Effector memory CD8-positive, alpha-beta T cell (primary cell): ENCODE data around the gene MGAT1.
"Not testable (repeated sequence)": the region's sequence is repeated elsewhere in the genome, so short reads cannot be mapped to it uniquely, and the experiment has no call there.

Experiments used
- ATAC-seq: fragments of 150-1000 bp; cut with Tn5 transposase; replicated peaks from 2 replicates; pipeline ENCODE4 v1.10.0; 2021; ENCODE audit warnings: mild to moderate bottlenecking, moderate library complexity
- DNase-seq, 3 experiments: peaks; one replicate each; pipeline ENCODE4 v3.0.0; 2021
- H3K27ac Mint-ChIP-seq, 2 donors: one replicate each; pipeline ENCODE4 v1.8.0; 2022; ENCODE audit warnings: mild to moderate bottlenecking in 2 of 2, mixed read lengths in 2 of 2, moderate library complexity in 2 of 2
- H3K27me3 Mint-ChIP-seq, 2 donors: one replicate each; pipeline ENCODE4 v1.8.0; 2022; ENCODE audit warnings: mixed read lengths in 2 of 2
- H3K36me3 Mint-ChIP-seq: one replicate; pipeline ENCODE4 v1.8.0; 2022; ENCODE audit warnings: mild to moderate bottlenecking, moderate library complexity, mixed read lengths; ENCODE audit not compliant: insufficient read depth
- H3K4me1 Mint-ChIP-seq, 2 donors: one replicate each; pipeline ENCODE4 v1.8.0; 2022; ENCODE audit warnings: low read depth in 2 of 2, mixed read lengths in 2 of 2
- H3K4me3 Mint-ChIP-seq, 2 donors: one replicate each; pipeline ENCODE4 v1.8.0; 2022; ENCODE audit warnings: mild to moderate bottlenecking in 2 of 2, mixed read lengths in 2 of 2, moderate library complexity in 2 of 2
- H3K9me3 Mint-ChIP-seq, 2 donors: one replicate each; pipeline ENCODE4 v1.8.0; 2022; ENCODE audit warnings: mixed read lengths in 2 of 2

Gene MGAT1

DNA sequence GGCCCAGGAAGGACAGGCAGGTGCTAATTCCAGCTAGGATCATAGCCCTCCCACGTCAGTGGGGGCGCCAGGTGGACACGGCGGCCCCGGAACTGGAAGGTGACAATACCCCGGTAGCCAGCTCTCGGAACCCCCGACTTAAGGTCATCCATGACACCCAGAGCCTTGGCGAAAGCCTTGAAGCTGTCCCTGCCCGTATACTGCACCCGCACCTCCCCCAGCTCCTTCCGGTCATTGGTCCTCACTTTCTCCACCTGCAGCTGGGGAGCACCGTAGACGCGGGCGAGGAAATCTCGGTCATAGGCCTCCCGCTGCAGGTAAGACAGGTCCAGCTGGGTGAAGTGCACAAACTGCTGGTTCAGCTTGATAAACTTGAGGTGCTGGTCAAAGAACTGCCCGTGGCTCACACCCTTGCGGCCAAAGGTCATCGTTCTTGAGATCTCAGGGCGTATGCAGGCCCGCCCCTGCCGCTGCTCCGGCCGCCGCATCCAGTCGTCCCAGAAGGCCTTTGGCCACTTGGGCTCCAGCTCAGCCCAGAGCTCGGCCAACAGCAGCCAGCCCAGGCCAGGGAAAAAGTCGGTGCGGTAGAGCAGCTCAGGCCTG lies 10.9 kb downstream of the MGAT1 start:
- no peak for ATAC-seq

DNA sequence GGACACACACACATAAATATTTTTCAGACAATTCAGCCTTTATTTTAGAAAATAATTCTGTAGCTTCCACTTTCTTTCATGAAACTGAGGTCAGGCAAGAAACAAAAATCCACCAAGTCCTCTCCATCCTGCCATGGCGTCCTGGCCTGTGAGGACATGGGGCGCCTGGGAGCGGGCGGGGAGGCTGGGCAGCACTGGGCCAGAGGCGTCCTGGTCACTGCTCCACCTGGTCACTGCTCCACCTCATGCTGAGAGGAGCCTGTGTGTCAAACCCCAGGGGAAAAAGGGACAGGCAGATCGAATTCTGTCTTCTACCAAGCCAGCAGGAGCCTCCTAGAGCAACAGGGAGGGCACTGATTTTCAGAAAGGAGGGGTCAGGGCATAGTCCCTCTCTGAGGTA lies 12.1 kb downstream of the MGAT1 start:
- no peak overlapping the region for H3K4me3 Mint-ChIP-seq
- H3K4me1 Mint-ChIP-seq, result peaks cover 49 to 51% of the 10 kb centered on the region in 2 donors
- H3K36me3 Mint-ChIP-seq, result peaks cover 66% of the 10 kb centered on the region
- no peak for ATAC-seq
- peak overlapping the region; percentile 33 to 54 for H3K27ac Mint-ChIP-seq
- H3K27me3 Mint-ChIP-seq, result no peaks in the 10 kb centered on the region
- no peak for DNase-seq
- H3K9me3 Mint-ChIP-seq, result no peaks in the 10 kb centered on the region

More for the DNA sequence above, 10.9 kb downstream of the MGAT1 start:
- Mint-ChIP-seq H3K9me3 (no peaks in the 10 kb centered on the region), H3K4me3 (no peak overlapping the region), H3K4me1 (peaks cover 48 to 53% of the 10 kb centered on the region in 2 donors), H3K27me3 (no peaks in the 10 kb centered on the region), H3K36me3 (peaks cover 64% of the 10 kb centered on the region), H3K27ac (no peak overlapping the region)
- DNase-seq, result no peak

DNA sequence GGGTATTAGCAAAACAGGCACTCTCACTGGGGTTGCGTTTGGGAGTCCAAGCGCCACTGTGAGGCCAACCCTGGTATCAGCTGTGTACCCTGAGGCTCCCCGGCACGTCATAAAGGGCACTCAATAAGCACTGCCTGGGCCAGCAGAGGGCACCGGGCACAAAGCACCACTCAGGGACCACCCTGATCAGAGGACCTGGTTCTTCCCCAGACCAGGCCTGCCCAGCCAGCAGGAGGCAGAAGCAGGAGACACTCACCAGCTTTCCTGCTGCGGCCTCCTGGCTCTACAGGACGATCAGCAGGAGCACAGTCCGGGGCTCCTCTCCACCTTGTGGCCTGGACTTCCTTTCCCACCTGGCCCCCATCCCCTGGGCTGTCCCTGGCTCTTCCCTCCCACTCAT lies 12.6 kb downstream of the MGAT1 start:
- Mint-ChIP-seq H3K36me3 (peaks cover 68% of the 10 kb centered on the region), H3K4me1 (peaks cover 46% of the 10 kb centered on the region in 2 donors)

DNA sequence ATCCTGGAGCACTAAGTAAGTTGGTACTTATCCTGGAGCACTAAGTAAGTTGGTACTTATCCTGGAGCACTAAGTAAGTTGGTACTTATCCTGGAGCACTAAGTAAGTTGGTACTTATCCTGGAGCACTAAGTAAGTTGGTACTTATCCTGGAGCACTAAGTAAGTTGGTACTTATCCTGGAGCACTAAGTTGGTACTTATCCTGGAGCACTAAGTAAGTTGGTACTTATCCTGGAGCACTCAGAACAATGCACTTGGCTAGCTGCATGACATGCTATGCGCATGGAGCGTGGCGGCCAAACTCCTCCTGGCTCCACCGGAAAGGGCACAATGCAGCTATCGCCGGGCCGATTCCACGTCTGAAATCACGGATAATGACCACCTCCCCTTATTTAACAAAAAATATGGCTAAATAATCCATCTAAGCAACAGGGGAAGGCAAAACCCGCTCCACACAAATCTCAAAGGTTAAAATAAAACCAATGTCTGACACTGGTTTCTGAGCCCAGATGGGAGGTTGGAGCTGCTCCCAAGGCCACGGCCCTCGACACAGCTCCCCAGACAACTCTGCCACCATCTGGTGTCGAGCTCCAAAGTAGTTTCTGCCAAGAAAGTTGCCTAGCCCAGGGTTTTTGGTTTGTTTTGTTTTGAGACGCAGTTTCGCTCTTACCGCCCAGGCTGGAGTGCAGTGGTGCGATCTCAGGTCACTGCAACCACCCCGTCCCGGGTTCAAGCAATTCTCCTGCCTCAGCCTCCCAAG lies 13.8 kb downstream of the MGAT1 start:
- DNase-seq, H3K27me3 Mint-ChIP-seq, H3K4me3 Mint-ChIP-seq, ATAC-seq, H3K9me3 Mint-ChIP-seq: not testable (repeated sequence)
- Mint-ChIP-seq H3K27ac (peak overlapping the region; percentile 65 to 90), H3K36me3 (peaks cover 57% of the 10 kb centered on the region), H3K4me1 (peaks cover 36 to 41% of the 10 kb centered on the region in 2 donors)

More for the DNA sequence above, 12.6 kb downstream of the MGAT1 start:
- Mint-ChIP-seq H3K27ac (peak overlapping the region; percentile 41 to 54), H3K4me3 (no peak overlapping the region), H3K27me3 (no peaks in the 10 kb centered on the region), H3K9me3 (no peaks in the 10 kb centered on the region)
- no peak for DNase-seq
- peak; percentile 69 for ATAC-seq

DNA sequence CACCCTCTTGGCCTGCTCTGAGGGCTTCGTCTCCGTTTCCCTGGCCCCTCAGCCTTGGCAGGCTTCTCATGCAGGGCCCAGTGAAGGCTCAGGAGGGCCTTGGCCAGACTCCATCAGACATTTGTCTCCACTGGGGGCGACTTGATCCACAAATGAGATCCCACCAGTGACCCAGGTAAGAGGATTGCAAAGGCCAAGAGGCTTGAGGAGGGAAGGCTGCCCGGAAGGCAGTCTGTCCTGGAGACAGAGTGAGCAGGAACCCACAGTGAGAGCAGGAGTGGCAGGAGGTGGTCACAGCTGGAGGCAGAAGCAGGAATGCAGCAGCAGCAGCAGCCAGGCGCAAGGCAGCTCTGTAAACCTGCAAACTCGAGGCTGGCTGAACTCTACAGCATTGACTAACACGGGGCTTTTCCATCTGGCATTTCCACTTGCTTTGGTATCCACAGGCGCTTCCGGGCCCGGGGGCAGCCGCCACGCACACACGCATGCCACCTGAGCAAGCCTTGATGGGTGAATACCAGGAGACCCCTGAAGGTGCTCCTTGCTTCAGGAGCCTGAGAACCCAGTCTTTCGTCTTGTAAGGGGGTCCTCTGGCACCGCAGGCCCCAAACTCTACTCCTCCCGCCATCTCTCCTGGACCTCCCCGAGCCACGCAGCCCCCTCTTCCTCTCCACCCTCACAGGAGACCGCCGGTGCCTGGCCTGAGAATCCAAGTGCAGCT lies 14.7 kb downstream of the MGAT1 start:
- ATAC-seq (no peak), DNase-seq (no peak)
- Mint-ChIP-seq H3K4me1 (peaks cover 27 to 38% of the 10 kb centered on the region in 2 donors), H3K27me3 (no peaks in the 10 kb centered on the region), H3K9me3 (no peaks in the 10 kb centered on the region), H3K4me3 (no peak overlapping the region), H3K27ac (peak overlapping the region; percentile 65 to 90), H3K36me3 (peaks cover 47% of the 10 kb centered on the region)

DNA sequence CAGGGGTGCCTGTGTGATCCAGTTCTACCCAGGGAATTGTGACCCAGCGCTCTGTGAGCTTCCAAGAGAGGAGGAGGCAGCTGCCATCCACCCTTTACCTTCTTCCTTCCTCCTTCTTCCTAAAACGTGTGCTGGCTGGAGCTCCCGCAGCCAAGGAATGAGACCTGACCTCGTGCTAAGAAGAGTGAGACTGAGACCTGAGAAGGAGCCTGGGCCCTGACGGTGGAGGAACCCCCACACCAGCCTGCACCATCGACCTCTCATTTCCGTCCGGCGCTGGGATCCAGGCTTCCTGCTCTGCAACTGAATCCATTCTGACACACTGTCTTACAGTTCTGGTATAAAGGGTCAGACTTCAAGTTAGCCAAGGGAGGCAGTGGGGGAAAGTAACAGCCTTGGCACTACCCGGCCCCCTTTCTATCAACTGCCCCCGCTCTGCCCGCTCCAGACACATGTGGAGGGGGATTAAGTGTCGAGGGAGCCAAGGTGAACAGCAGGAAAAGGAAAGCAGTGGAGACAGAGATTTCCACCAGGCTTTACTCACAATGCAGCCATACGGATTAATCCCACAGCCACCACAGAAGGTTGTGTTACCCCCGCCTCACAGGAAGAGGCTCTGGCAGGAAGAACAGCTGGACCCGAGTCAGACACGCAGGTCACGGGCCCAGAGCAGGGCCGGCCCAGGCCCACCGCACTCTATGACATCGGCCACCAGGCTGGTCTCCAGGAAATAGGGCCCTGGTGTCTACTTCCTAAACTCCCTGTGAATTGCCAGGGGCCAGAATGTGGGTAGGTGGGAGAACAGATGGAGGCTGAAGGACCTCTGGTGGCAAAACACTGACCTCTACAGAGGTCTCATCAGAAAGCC lies 15.8 kb downstream of the MGAT1 start:
- H3K27me3 Mint-ChIP-seq, result no peaks in the 10 kb centered on the region
- peak overlapping the region in 1 of 2 donors; percentile 38 for H3K4me3 Mint-ChIP-seq
- H3K9me3 Mint-ChIP-seq, result no peaks in the 10 kb centered on the region
- peaks cover 41% of the 10 kb centered on the region for H3K36me3 Mint-ChIP-seq
- ATAC-seq (no peak), DNase-seq (no peak)
- H3K27ac Mint-ChIP-seq, result peak overlapping the region; percentile 85 to 90
- H3K4me1 Mint-ChIP-seq, result peaks cover 26 to 42% of the 10 kb centered on the region in 2 donors

DNA sequence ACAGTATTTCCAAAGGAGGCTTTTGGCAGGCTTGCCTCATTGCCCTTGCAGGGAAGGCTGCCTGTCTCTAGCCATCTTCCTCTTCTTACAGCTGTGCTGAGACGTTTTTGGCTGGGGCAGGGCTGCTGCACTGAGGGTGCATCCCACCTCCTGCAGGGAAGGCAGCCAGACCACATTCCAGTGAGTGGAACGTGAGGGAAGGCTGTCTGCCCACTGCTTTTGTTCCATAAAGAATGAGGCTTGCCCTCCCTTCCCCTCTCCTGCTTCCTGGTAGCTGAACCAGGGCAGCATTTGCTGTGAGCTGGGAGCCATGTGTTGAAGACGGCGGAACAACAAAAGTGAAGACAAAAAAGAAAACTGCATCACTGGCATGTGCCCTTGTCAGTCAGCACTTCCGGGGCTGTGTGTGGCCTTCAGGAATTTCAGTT lies 16.8 kb downstream of the MGAT1 start:
- Mint-ChIP-seq H3K4me1 (peaks cover 26 to 38% of the 10 kb centered on the region in 2 donors), H3K36me3 (peaks cover 33% of the 10 kb centered on the region), H3K27ac (peak overlapping the region; percentile 85 to 90), H3K27me3 (no peaks in the 10 kb centered on the region), H3K9me3 (no peaks in the 10 kb centered on the region), H3K4me3 (no peak overlapping the region)
- ATAC-seq (no peak), DNase-seq (no peak)

DNA sequence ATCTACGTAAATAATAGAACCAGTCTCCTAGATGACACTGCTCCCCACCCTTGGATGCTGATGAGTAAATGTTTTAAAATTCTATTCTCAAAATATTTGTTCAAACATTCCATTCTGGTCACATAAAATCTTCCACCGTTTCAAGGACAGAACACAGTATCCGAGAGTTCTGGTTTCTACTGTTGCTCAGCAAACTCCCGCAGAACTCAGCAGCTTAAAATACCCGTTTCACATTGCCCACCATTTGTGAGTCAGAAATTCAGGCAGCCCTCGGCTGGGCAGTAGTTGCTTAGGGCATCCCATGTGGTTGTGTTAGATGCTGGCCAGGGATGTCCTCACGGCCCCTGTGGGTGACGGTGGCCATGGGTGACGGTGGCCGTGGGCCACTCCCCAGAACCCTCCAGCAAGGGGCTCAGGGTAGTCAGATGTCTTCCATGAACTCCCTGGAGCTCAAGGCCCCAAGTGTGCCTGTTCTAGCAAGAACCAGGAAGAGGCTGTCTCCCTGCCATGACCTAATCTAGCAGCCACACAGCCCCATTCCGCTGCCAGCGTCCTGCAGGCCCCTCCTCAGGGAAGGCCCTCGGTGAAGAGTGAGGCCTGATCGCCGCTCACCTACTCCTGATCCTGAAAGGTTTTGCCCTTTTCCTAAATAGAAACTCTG lies 17.4 kb downstream of the MGAT1 start:
- H3K4me1 Mint-ChIP-seq, result peaks cover 22 to 33% of the 10 kb centered on the region in 2 donors
- ATAC-seq (no peak), DNase-seq (no peak)
- H3K36me3 Mint-ChIP-seq, result peaks cover 31% of the 10 kb centered on the region
- no peak overlapping the region for H3K4me3 Mint-ChIP-seq
- no peaks in the 10 kb centered on the region for H3K27me3 Mint-ChIP-seq
- H3K27ac Mint-ChIP-seq, result peak overlapping the region; percentile 85 to 90
- H3K9me3 Mint-ChIP-seq, result no peaks in the 10 kb centered on the region

DNA sequence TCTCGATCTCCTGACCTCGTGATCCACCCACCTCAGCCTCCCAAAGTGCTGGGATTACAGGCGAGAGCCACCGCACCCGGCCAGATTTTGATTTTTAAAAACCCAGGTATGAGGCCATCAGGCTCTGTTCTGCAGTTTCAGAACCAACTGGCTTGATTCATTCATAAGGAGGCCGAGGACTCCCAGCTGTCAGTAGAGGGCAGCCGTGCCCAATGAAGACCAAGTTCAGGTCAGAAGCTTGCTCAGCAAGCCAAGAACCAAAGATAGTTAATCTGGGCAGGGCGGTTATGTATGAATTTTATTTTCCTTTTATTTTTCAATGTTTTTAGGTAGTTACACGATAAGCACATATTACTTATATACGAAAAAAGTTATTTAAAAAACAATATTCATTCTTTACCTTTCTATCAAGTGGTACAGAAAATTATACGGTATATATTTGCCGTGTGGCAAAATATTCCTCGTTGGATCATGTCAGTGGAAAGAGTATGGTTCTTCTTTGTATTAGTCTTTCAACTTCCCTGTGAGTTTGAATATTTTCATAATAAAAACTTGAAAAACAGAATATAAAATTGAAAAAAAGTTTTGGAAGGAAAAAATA lies 18.0 kb downstream of the MGAT1 start:
- ATAC-seq (peak; percentile 93), DNase-seq (peak; percentile 64 to 70 (median 65))
- no peaks in the 10 kb centered on the region for H3K9me3 Mint-ChIP-seq
- H3K4me1 Mint-ChIP-seq, result peaks cover 20 to 31% of the 10 kb centered on the region in 2 donors
- H3K4me3 Mint-ChIP-seq, result no peak overlapping the region
- peaks cover 24% of the 10 kb centered on the region for H3K36me3 Mint-ChIP-seq
- H3K27me3 Mint-ChIP-seq, result no peaks in the 10 kb centered on the region
- H3K27ac Mint-ChIP-seq, result peak overlapping the region in 1 of 2 donors; percentile 59

DNA sequence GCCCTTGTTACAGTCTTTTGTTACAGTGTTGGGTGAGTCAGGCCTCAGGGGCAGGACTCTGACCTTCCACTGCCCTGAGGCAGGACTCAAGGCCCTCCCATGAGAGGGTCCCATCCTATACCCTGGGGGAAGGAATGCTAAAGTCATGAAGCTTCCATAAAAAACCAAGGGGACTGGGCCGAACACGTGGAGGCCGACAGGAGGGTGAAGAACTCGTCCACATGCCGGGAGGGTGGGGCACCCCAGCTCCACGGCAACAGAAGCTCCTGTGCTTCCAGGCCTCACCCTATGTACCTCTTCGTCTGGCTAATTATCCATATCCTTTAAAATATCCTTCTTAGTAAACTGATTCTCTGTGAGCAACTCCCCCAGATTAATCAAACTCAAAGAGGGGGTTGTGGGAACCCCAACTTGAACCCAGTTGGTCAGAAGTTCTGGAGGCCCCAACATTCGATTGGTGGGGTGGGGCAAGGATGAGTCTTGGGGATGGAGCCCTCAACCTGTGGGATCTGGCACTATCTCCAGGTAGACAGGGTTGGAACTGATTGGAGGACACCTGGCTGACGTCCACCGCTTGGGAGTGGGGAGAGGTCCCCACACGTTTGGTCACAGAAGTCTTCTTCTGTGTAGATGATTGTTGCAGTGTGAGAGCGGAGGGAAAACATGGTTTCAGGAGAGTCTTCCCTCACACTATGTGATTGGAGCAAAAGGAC lies 19.1 kb downstream of the MGAT1 start:
- no peak for ATAC-seq
- Mint-ChIP-seq H3K9me3 (no peaks in the 10 kb centered on the region), H3K36me3 (peaks cover 16% of the 10 kb centered on the region), H3K27me3 (no peaks in the 10 kb centered on the region), H3K27ac (peak overlapping the region in 1 of 2 donors; percentile 59), H3K4me1 (peaks cover 20 to 31% of the 10 kb centered on the region in 2 donors), H3K4me3 (no peak overlapping the region)
- DNase-seq, result no peak

DNA sequence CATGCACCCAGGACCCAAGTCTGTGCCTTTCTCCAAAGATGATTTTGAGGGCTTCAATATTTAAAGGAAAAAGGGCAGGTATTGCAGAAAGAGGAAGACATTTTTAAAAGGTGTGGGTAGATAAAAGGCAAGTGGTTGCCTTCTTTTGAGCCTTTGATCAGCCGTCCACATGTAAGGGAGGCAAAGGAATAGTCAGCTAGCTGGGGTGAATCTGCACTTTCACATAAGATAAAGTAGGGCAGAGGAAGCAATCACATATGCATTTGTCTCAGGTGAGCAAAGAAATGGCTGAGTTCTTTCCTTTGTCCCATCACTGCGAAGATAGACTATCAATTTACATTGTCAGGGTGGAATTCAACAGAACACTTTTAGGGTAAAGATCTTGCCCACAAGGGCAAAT lies 19.9 kb downstream of the MGAT1 start:
- Mint-ChIP-seq H3K9me3 (no peaks in the 10 kb centered on the region), H3K4me3 (no peak overlapping the region), H3K4me1 (peaks cover 16 to 27% of the 10 kb centered on the region in 2 donors), H3K27ac (peak overlapping the region in 1 of 2 donors; percentile 57), H3K36me3 (peaks cover 16% of the 10 kb centered on the region), H3K27me3 (no peaks in the 10 kb centered on the region)
- ATAC-seq, result peak; percentile 32
- no peak for DNase-seq

DNA sequence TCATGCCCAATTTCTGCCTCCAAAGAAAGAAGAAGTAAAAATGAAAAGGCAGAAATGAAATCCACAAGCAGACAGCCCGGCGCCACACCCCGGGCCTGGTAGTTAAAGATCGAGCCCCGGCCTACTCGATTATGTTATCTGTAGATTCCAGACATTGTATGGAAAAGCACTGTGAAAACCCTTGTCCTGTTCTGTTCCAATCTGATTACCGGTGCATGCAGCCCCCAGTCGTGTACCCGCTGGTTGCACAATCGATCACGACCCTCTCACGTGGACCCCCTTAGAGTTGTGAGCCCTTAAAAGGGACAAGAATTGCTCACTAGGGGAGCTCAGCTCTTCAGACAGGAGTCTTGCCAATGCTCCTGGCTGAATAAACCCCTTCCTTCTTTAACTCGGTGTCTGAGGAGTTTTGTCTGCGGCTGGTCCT lies 20.7 kb downstream of the MGAT1 start:
- not testable (repeated sequence) for H3K27ac Mint-ChIP-seq, H3K27me3 Mint-ChIP-seq, H3K4me3 Mint-ChIP-seq, H3K9me3 Mint-ChIP-seq, DNase-seq, ATAC-seq
- H3K36me3 Mint-ChIP-seq, result peaks cover 13% of the 10 kb centered on the region
- peaks cover 10 to 22% of the 10 kb centered on the region in 2 donors for H3K4me1 Mint-ChIP-seq
